Epithelial cell of proximal tubule (primary cell): ENCODE results near the gene RXRA. TPM values are rescaled to one million over a fixed set of nuclear protein-coding genes. Genes with fewer than 3 reads are reported as not detected.

Experiments used
- DNase-seq: peaks from one replicate; pipeline ENCODE4 v3.0.0-alpha.2; 2011; ENCODE audit warnings: low read depth
- H3K4me3 ChIP-seq: 2 replicates; pipeline ENCODE4 v1.5.1; 2011; ENCODE audit warnings: low read depth, mild to moderate bottlenecking, low read length
- total RNA-seq: library from RNA; depleted of rRNA; stranded (reverse); fragments of >200 nt; gene quantifications from 2 replicates; pipeline ENCODE4 v1.2.3, GENCODE V29; 2015
- TF ChIP-seq, protein P1 (sequence below): conservative IDR thresholded peaks from 2 replicates; pipeline ENCODE4 v1.5.1; 2012; ENCODE audit warnings: low read depth, mild to moderate bottlenecking, low read length

The RXRA gene
- total RNA-seq, 1 donor from 2014 or later = 8.4 TPM

DNA sequence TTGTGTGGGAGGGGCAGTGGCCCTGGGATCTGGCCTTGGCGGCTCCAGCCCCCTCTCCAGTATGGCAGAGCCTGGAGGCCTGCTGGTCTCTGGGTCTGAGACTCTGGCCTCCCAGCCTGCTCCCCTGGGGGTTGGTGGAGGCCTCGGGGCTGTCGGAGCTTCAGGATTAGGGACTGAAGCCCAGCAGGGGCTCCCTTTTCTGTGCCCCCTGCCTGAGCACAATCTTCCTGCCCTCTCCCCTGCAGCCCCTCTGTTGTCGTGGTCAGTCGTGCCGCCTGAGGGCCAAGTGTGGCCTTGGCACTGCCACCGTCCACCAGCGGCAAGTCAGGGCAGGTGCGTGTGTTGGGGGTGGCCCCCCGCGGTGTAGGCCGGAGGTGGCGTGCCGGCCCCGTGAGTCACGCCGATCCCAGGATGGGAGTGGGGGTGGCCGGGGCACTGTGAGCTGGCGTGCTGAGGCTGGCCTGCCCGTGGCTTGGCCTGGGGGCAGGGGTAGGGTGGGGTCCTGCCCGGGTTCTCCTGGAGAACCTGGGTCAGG, 53.6 kb downstream of the RXRA start:
- DNase-seq = no peak
- no peak overlapping the region for H3K4me3 ChIP-seq
- TF ChIP-seq, protein P1, sequence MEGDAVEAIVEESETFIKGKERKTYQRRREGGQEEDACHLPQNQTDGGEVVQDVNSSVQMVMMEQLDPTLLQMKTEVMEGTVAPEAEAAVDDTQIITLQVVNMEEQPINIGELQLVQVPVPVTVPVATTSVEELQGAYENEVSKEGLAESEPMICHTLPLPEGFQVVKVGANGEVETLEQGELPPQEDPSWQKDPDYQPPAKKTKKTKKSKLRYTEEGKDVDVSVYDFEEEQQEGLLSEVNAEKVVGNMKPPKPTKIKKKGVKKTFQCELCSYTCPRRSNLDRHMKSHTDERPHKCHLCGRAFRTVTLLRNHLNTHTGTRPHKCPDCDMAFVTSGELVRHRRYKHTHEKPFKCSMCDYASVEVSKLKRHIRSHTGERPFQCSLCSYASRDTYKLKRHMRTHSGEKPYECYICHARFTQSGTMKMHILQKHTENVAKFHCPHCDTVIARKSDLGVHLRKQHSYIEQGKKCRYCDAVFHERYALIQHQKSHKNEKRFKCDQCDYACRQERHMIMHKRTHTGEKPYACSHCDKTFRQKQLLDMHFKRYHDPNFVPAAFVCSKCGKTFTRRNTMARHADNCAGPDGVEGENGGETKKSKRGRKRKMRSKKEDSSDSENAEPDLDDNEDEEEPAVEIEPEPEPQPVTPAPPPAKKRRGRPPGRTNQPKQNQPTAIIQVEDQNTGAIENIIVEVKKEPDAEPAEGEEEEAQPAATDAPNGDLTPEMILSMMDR = no peak

DNA sequence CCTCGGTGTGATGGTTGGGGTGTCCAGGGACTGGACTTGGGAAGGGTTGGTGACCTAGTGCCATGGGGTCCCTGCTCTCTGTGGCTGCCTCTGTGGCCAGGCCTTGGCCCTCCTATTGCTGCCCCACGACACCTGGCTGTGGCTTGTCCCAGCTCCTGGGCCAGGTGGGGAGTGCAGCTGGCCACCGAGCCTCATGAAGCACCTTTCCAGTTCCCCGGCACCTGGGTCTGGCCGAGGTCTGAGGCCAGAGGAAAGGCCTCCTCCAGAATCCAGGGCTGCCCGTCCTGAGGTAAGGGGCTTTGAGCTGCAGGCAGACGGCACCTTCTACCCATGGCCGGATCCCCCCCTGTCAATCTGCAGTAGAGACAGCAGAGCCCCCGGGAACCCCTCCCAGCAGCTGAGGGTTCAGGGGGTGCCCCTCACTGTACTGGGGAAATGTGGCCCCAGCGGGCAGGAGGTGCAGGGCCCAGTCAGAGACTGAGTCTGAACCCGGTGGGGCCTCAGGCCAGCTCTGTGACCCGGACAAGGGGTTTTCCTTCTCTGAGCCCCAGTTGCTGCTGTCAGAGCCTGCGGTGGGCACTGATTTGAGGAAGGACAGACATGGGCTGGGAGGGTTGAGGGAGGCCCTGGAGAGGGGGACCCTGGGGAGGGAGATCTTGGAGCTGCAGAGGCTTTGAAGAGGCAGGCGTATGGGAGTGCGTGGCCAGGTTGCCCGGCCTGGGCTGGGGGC, 54.5 kb downstream of the RXRA start:
- H3K4me3 ChIP-seq = no peak overlapping the region
- no peak for DNase-seq
- TF ChIP-seq, protein P1 = no peak

DNA sequence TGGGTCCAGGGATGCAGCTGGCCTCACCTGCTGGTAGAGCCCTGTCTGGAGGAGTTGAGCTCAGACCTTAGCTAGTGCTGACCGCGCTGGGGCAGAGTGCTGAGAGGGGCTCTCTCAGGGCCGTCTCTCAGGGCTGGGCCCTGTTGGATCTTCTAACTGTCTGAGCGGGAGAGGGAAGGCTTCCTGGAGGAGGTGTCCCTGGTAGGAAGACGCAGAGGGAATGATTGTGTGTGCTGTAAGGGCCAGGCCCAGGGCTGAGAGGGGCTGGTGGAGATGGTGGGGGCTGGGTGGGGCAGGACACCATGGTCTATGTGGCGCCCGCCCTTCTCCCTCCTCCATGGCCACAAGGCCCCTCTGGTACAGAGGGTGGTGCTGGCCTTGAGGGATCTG, 55.0 kb downstream of the RXRA start:
- H3K4me3 ChIP-seq = no peak overlapping the region
- no peak for DNase-seq
- TF ChIP-seq, protein P1 = no peak

DNA sequence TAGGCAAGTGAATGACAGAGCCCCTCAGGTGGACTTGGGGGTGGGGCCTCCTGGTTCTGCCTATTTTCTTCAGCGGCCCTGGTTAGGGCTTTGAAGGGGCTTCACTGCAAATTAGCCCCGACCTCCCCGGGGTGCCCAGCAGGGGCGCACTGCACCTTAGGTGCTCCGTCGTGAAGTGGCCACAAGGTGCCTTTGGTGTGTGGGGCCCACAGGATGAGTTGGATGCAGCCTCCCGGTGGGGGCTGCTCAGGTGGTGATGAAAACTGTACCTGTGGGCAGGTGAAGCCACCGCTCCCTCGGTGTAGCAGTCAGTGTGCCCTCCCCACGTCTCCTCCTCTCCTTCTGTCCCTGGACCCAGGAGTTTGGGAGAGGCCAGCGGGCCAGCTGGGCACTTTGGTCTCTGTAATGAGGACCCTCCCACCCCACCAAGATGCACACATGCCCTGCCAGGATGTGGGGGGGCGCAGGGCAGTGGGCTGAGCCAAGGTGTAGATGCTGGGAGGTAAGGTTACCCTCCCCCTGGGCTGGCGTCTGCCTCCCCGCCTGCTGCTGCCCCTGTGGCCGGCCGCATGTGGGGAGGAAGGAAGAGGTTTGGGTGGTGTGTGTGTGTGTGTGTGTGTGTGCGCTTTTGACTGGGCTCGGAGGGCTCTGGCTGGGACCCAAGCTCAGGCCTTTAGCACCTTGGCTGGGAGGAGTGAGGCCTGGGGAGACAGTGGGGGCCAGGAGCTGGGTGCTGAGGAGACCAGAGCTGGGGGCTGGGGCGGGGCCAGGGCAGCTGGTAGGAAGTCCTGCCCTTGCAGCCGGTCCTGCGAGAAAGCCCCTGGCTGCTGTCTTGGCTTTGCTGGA, 55.6 kb downstream of the RXRA start:
- DNase-seq = no peak
- TF ChIP-seq, protein P1 = peak; percentile 41
- H3K4me3 ChIP-seq = no peak overlapping the region

DNA sequence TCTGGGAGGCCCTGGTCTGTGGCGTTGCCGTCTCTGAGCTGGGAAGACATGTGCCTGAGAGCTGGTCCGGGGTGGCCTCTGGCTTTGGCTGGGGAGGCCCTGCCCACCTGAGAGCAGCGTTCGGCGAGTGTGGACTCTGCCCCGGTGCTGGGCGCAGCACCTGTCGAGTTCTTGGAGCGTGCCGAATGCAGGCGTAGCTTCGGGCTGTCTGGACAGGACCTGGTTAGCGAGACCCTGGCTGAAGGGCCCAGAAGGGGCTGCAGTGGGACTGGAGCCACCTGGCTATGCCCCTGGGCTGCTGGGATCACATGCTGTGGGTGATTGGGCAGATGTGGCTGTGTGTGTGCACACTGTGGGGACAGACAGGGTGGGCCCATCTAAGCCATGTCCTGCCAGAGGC, 56.5 kb downstream of the RXRA start:
- H3K4me3 ChIP-seq = no peak overlapping the region
- DNase-seq = no peak
- TF ChIP-seq, protein P1 = no peak

DNA sequence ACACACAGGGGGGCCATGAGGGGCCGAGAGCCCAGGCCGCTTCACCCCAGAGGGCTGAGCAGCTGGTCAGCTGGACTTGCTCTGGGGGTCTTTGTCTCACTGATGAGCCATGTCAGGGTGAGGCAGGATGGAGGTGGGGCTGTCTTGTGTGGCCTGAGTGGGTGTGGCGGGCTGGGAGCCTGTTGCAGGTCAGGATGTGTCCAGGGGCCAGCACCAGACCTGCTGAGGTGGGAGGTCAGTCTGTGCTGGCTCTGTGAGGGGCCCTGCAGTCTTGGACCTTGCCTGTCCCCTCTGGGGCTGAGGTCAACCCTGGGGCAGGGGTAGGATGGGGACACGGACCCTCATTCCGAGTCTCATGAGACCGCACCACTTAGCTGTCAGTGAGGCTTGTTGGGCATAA, 56.9 kb downstream of the RXRA start:
- no peak for DNase-seq
- TF ChIP-seq, protein P1 = no peak
- no peak overlapping the region for H3K4me3 ChIP-seq
